ENCODE data around the gene IPMK. TPM values are rescaled to one million over a fixed set of nuclear protein-coding genes. Genes with fewer than 3 reads are reported as not detected.
"Not testable (repeated sequence)": the region's sequence is repeated elsewhere in the genome, so short reads cannot be mapped to it uniquely, and the experiment has no call there.

IPMK gene
- total RNA-seq, 1 experiment from 2014 or later: 5.5 TPM

GRCh38 chr10:58237014-58237834, 30.5 kb downstream of the IPMK start (continued):
- TF ChIP-seq TCF7L2 (IDR thresholded peaks at IDR 0.05; ENCODE audit: borderline replicate concordance, extremely low read depth, insufficient read depth, insufficient read length): peak; percentile 24
- TF ChIP-seq POLR2A (IDR thresholded peaks at IDR 0.05; ENCODE audit: borderline replicate concordance, extremely low read depth, insufficient read depth, insufficient read length): no peak

GRCh38 chr10:58229856-58230255, 37.8 kb downstream of the IPMK start:
- H3K4me3 ChIP-seq (replicated peaks in 1 of 2; ENCODE audit: low read depth in 1 of 2, low read length in 2 of 2); H3K4me1 ChIP-seq (ENCODE audit: control insufficient read depth in 1 of 2, insufficient read depth in 2 of 2, low read length in 2 of 2); CTCF ChIA-PET; intact Hi-C loops (cut with micrococcal nuclease); H3K27ac ChIP-seq (ENCODE audit: low read depth, low read length); ATAC-seq; H3K9me2 ChIP-seq (ENCODE audit: insufficient read depth); RAD21 ChIA-PET (ENCODE audit: low non-redundant PET in 1 of 2, low total read pairs in 2 of 2, uncharacterized antibody in 2 of 2, unreplicated experiment in 2 of 2); H2AFZ ChIP-seq (ENCODE audit: low read depth, low read length, poor library complexity, severe bottlenecking); POLR2A ChIA-PET; DNase-seq (ENCODE audit: low read depth, low spot score); H3K27me3 ChIP-seq (ENCODE audit: insufficient read depth, low read length); H3K9ac ChIP-seq (ENCODE audit: low read length); H4K20me1 ChIP-seq (ENCODE audit: insufficient read depth); H3K79me2 ChIP-seq (ENCODE audit: insufficient read depth, low read length); BruUV-seq (replicated peaks); H3K36me3 ChIP-seq (ENCODE audit: control insufficient read depth in 1 of 2, insufficient read depth in 2 of 2, low read length in 2 of 2); H3K4me2 ChIP-seq (ENCODE audit: low read length); H3K9me3 ChIP-seq (ENCODE audit: control insufficient read depth in 1 of 2, insufficient read depth in 1 of 2, low read depth in 1 of 2, low read length in 2 of 2): not testable (repeated sequence)

DNA sequence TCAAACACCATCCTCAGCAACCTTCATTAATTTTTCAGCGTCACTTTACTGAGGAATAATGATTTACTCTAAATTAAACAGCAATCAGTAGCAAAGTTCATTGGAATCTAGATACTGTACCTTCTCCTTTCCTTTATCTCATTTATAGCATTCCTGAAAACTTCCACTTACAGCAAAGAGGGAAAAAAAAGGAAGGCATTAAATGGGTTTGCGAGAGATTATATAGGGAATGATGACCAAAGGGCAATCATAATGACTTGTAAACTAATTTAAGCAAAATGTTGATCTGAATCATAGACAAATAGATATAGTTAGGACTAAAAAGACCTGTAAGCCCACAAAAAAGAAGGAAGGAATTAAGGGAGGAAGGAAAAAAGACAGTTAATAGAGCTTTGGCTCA, 42.0 kb downstream of the IPMK start:
- TF ChIP-seq EZH2phosphoT487 (IDR thresholded peaks at IDR 0.05; ENCODE audit: borderline replicate concordance) (no peak), ZNF274 (IDR thresholded peaks at IDR 0.05; ENCODE audit: low read depth, low read length) (no peak), EGR1 (IDR thresholded peaks at IDR 0.05; ENCODE audit: low read depth) (no peak), RAD21 (IDR thresholded peaks at IDR 0.05; ENCODE audit: low read depth) (no peak), TCF7L2 (IDR thresholded peaks at IDR 0.05; ENCODE audit: borderline replicate concordance, extremely low read depth, insufficient read depth, insufficient read length) (no peak), ZBTB33 (IDR thresholded peaks at IDR 0.05; ENCODE audit: extremely low read depth, insufficient replicate concordance, low read length) (no peak), POLR2A (IDR thresholded peaks at IDR 0.05; ENCODE audit: borderline replicate concordance, extremely low read depth, insufficient read depth, insufficient read length) (no peak), FOSL1 (IDR thresholded peaks at IDR 0.05; ENCODE audit: low read depth) (no peak), CBX3 (IDR thresholded peaks at IDR 0.05; ENCODE audit: low read depth) (no peak), ELF1 (IDR thresholded peaks at IDR 0.05; ENCODE audit: borderline replicate concordance, low read depth) (no peak), YY1 (IDR thresholded peaks at IDR 0.05; ENCODE audit: extremely low read depth, insufficient replicate concordance, low read depth, low read length) (no peak), POLR2AphosphoS5 (IDR thresholded peaks at IDR 0.05; ENCODE audit: low read depth, low read length) (no peak), JUND (IDR thresholded peaks at IDR 0.05) (no peak), MAX (IDR thresholded peaks at IDR 0.05) (no peak)
- ChIA-PET CTCF (no interaction called here), RAD21 (ENCODE audit: low non-redundant PET in 1 of 2, low total read pairs in 2 of 2, uncharacterized antibody in 2 of 2, unreplicated experiment in 2 of 2) (no interaction called here)

More for the DNA sequence above, 42.0 kb downstream of the IPMK start:
- Histone ChIP-seq H2AFZ (ENCODE audit: low read depth, low read length, poor library complexity, severe bottlenecking) (no peak overlapping the region), H3K27ac (ENCODE audit: low read depth, low read length) (no peak overlapping the region), H3K9ac (ENCODE audit: low read length) (no peak overlapping the region), H3K27me3 (ENCODE audit: insufficient read depth, low read length) (no peaks in the 10 kb centered on the region), H3K79me2 (ENCODE audit: insufficient read depth, low read length) (no peaks in the 10 kb centered on the region), H3K4me3 (replicated peaks in 1 of 2; ENCODE audit: low read depth in 1 of 2, low read length in 2 of 2) (no peak overlapping the region), H3K9me3 (ENCODE audit: control insufficient read depth in 1 of 2, insufficient read depth in 1 of 2, low read depth in 1 of 2, low read length in 2 of 2) (no peaks in the 10 kb centered on the region), H3K4me1 (ENCODE audit: control insufficient read depth in 1 of 2, insufficient read depth in 2 of 2, low read length in 2 of 2) (no peaks in the 10 kb centered on the region), H3K36me3 (ENCODE audit: control insufficient read depth in 1 of 2, insufficient read depth in 2 of 2, low read length in 2 of 2) (no peaks in the 10 kb centered on the region), H3K4me2 (ENCODE audit: low read length) (no peak overlapping the region), H4K20me1 (ENCODE audit: insufficient read depth) (no peaks in the 10 kb centered on the region), H3K9me2 (ENCODE audit: insufficient read depth) (no peaks in the 10 kb centered on the region)
- BruUV-seq (replicated peaks): no TSS peak
- DNase-seq (ENCODE audit: low read depth, low spot score) (no peak), ATAC-seq (no peak)
- POLR2A ChIA-PET: no interaction called here
- intact Hi-C loops (cut with micrococcal nuclease): no loop called here

Measured in HCT116 (cell line).